Right forelimb (tissue), 1 donor: ENCODE data around the gene OR52L1.

ENCODE experiments used
- DNase-seq: peaks from one replicate; pipeline ENCODE4 v3.0.0-alpha.2; 2018

The OR52L1 gene

GRCh38 chr11:5938603-5938965 is 48.2 kb downstream of the OR52L1 start:
- DNase-seq: no peak

GRCh38 chr11:5937868-5938602 is 48.8 kb downstream of the OR52L1 start:
- no peak for DNase-seq
